HG03066 (cell line): ENCODE results near the gene TIRAP.

Experiments used
- ATAC-seq: cut with Tn5 transposase; IDR thresholded peaks from one replicate; pipeline ENCODE4 v1.9.1; 2021; ENCODE audit warnings: low read depth; ENCODE audit not compliant: unreplicated experiment

The TIRAP gene

GRCh38 chr11:126339073-126339862 lies 56.4 kb downstream of the TIRAP start:
- no peak for ATAC-seq

DNA sequence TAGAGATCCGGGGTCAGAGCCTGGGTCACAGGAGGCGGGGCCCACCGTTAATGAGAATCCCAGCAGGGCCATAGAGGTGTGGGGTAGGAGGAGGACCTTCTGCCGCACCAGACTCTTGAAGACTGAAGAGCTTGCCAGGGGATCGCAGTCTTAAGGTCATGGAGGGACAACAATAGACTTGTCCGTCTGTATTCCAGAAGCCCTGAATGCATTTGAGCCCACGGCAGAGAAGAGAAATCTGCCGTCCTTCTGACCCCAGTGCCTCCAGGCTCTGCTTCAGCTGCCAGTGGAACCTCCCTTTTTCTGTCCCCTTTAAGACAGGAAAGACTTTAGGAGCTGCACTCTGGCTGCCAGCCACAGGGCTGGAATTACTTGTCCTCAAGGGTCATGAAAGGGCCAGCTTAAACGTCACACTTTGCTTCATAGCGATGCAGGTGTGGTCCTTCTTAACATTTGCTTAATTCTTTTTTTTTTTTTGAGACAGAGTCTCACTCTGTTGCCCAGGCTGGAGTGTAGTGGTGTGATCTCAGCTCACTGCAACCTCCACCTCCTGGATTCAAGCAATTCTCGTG lies 57.1 kb downstream of the TIRAP start:
- no peak for ATAC-seq

DNA sequence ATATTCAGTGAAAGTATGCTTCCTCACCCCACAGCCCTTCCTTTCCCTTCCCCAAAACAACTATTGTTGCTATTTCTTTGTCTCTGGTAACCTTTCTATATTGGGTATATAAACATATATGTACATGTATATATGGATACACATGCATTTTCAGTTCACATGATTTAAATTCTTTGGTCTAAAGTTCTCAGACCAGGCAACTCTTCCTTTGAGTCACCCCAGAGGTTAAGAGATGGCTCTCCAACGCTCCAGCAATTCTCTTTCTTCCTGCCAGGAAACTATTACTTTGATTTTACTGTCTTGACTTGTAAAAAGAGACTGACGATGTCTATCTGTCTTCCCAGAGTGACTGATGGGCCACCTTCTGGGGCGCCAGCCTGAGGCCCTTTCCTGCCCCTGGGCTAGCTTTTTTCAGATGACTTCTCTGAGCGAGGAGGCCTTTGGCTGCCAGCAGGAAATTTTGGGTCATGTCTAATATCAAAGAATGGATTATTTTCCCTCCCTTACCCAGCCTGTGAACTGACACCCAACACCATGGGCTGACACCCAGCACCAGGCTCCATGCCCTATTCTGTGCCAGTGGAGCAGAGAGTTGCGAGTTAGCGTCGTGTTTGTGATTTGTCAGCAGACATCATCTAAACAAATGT lies 58.2 kb downstream of the TIRAP start:
- ATAC-seq, result no peak

DNA sequence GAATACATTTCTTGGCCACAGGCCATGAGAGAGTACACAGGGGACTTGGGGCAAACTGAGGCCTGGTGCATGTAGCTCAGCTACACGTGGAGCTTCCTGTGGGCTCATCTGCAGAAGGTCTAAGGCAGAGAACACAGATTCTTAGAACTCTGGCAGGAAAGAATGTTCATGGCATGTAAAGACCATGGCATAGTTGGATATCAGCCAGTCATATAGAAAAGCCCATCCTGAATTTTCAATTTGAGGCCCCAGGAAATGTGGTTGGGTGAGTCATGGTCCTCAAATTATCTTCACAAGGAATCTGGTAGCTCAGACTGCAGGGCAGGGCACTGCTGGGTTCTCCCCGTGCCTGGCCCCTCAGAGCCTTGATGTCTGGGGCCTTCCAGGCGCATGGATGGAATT lies 58.9 kb downstream of the TIRAP start:
- no peak for ATAC-seq

GRCh38 chr11:126343051-126343450 lies 60.2 kb downstream of the TIRAP start:
- no peak for ATAC-seq
